Chondrocyte (in vitro differentiated cells): Measurements from ENCODE around the gene ZNF433. TPM values are rescaled to one million over a fixed set of nuclear protein-coding genes. Genes with fewer than 3 reads are reported as not detected.

Experiments
- DNase-seq: peaks from one replicate; pipeline ENCODE4 v3.0.0; 2021; ENCODE audit warnings: mixed read lengths, low spot score
- H3K27ac Mint-ChIP-seq: one replicate; pipeline ENCODE4 v1.8.0; 2021; ENCODE audit warnings: mild to moderate bottlenecking, moderate library complexity, mixed read lengths; ENCODE audit not compliant: unreplicated experiment
- H3K27me3 Mint-ChIP-seq: 2 replicates; pipeline ENCODE4 v1.8.0; 2021; ENCODE audit warnings: low read depth, mixed read lengths
- H3K36me3 Mint-ChIP-seq: 2 replicates; pipeline ENCODE4 v1.8.0; 2021; ENCODE audit warnings: low read depth, mixed read lengths
- H3K4me1 Mint-ChIP-seq: 2 replicates; pipeline ENCODE4 v1.8.0; 2021; ENCODE audit warnings: low read depth, mild to moderate bottlenecking, mixed read lengths
- H3K4me3 Mint-ChIP-seq: one replicate; pipeline ENCODE4 v1.8.0; 2021; ENCODE audit warnings: mild to moderate bottlenecking, moderate library complexity, mixed read lengths; ENCODE audit not compliant: unreplicated experiment
- H3K9me3 Mint-ChIP-seq: 2 replicates; pipeline ENCODE4 v1.8.0; 2021; ENCODE audit warnings: low read depth, mixed read lengths
- CTCF ChIP-seq: fragments of 200-600 bp; sonication (generic); IDR thresholded peaks from 2 replicates; pipeline ENCODE4 v1.5.0; 2021; ENCODE audit warnings: antibody characterized with exemption, mild to moderate bottlenecking, moderate library complexity
- total RNA-seq: library from RNA; stranded (reverse); gene quantifications from 3 replicates; pipeline ENCODE4 v1.2.1, GENCODE V29; 2021

The ZNF433 gene
- total RNA-seq, 1 donor from 2014 or later: 6.0 TPM

GRCh38 chr19:12064590-12065538, 29.4 kb upstream of the ZNF433 start, which contains the start of gene ZNF844:
ZNF844 (plus strand) TSS chr19:12064731; CDS start chr19:12064874, 143 bp downstream.
- no peak for TF ChIP-seq CTCF
- Mint-ChIP-seq H3K9me3 (peaks cover 8% of the 10 kb centered on the region), H3K27me3 (no peaks in the 10 kb centered on the region), H3K27ac (peak within 1 kb of the TSS; percentile 99), H3K4me1 (peaks cover 9% of the 10 kb centered on the region), H3K4me3 (peak within 1 kb of the TSS; percentile 88), H3K36me3 (peaks cover 16% of the 10 kb centered on the region)
- peak; percentile 97 for DNase-seq

GRCh38 chr19:12055784-12056183, 20.3 kb upstream of the ZNF433 start:
- peaks cover 10% of the 10 kb centered on the region for H3K4me1 Mint-ChIP-seq
- H3K4me3 Mint-ChIP-seq: no peak overlapping the region
- H3K27ac Mint-ChIP-seq: no peak overlapping the region
- no peak for DNase-seq
- no peak for TF ChIP-seq CTCF
- H3K27me3 Mint-ChIP-seq: no peaks in the 10 kb centered on the region
- no peaks in the 10 kb centered on the region for H3K9me3 Mint-ChIP-seq
- no peaks in the 10 kb centered on the region for H3K36me3 Mint-ChIP-seq

- Mint-ChIP-seq H3K36me3 (no peaks in the 10 kb centered on the region), H3K27ac (peak within 1 kb of the TSS; percentile 93), H3K27me3 (no peaks in the 10 kb centered on the region), H3K4me1 (peaks cover 7% of the 10 kb centered on the region), H3K4me3 (peak within 1 kb of the TSS; percentile 82), H3K9me3 (no peaks in the 10 kb centered on the region)
- peak; percentile 71 for TF ChIP-seq CTCF
- DNase-seq: peak; percentile 95
Measured at GRCh38 chr19:12052497-12053169, 17.2 kb upstream of the ZNF433 start, which contains the start of gene ZNF878. ZNF878 (minus strand) TSS chr19:12052961; CDS start chr19:12052801, 160 bp downstream.

GRCh38 chr19:12052091-12052496, 16.6 kb upstream of the ZNF433 start:
- Mint-ChIP-seq H3K4me1 (peaks cover 8% of the 10 kb centered on the region), H3K27me3 (no peaks in the 10 kb centered on the region), H3K27ac (peak overlapping the region; percentile 50), H3K9me3 (no peaks in the 10 kb centered on the region), H3K36me3 (no peaks in the 10 kb centered on the region), H3K4me3 (peak overlapping the region; percentile 82)
- TF ChIP-seq CTCF: no peak
- no peak for DNase-seq

GRCh38 chr19:12047868-12048267, 12.4 kb upstream of the ZNF433 start:
- no peak overlapping the region for H3K4me3 Mint-ChIP-seq

More at GRCh38 chr19:12047868-12048267, 12.4 kb upstream of the ZNF433 start:
- Mint-ChIP-seq H3K27ac (no peak overlapping the region), H3K9me3 (peaks cover 26% of the 10 kb centered on the region), H3K27me3 (no peaks in the 10 kb centered on the region), H3K36me3 (peaks cover 17% of the 10 kb centered on the region), H3K4me1 (peaks cover 8% of the 10 kb centered on the region)
- no peak for DNase-seq
- TF ChIP-seq CTCF: no peak
